ENCODE data around the gene SLCO4A1. TPM values are rescaled to one million over a fixed set of nuclear protein-coding genes. Genes with fewer than 3 reads are reported as not detected.

Gene SLCO4A1
- total RNA-seq, 1 experiment from 2014 or later, result 27.0 TPM

- POLR2A ChIA-PET, result interaction anchor here (0.5 to 4.0 kb wide), 20 partner anchors 8 to 286 kb away, joined by 3 to 65 read pairs (median 4); partner anchors contain the start of genes MRGBP, RPS21 and SLCO4A1
- Mint-ChIP-seq H3K27ac (ENCODE audit: low read depth, unreplicated experiment) (peak overlapping the region; percentile 98), H3K4me3 (ENCODE audit: unreplicated experiment) (no peak overlapping the region), H3K9me3 (ENCODE audit: unreplicated experiment) (no peaks in the 10 kb centered on the region), H3K4me1 (ENCODE audit: insufficient read depth, unreplicated experiment) (peaks cover 19% of the 10 kb centered on the region), H3K36me3 (ENCODE audit: insufficient read depth, unreplicated experiment) (peaks cover 11% of the 10 kb centered on the region), H3K27me3 (ENCODE audit: insufficient read depth, unreplicated experiment) (no peaks in the 10 kb centered on the region)
- intact Hi-C loops (cut with micrococcal nuclease), result loop anchor here (10.0 kb wide), 1 partner anchor 54 kb away; the partner anchor contains the start of gene NTSR1
- TF ChIP-seq CTCF (IDR thresholded peaks at IDR 0.05; ENCODE audit: unreplicated experiment), result no peak
- CTCF ChIA-PET, result interaction anchor here (0.6 to 3.0 kb wide), 9 partner anchors 7 to 158 kb away, joined by 3 to 10 read pairs (median 3); no protein-coding TSS in a partner anchor
- no TSS peak for BruUV-seq (replicated peaks)
- no peak for DNase-seq (ENCODE audit: unreplicated experiment)
These were observed 8.4 kb downstream of the SLCO4A1 start for GRCh38 chr20:62650551-62651284.

GRCh38 chr20:62651285-62652021 is 9.2 kb downstream of the SLCO4A1 start:
- Mint-ChIP-seq H3K4me3 (ENCODE audit: unreplicated experiment) (peak overlapping the region; percentile 72), H3K4me1 (ENCODE audit: insufficient read depth, unreplicated experiment) (peaks cover 19% of the 10 kb centered on the region), H3K9me3 (ENCODE audit: unreplicated experiment) (no peaks in the 10 kb centered on the region), H3K27ac (ENCODE audit: low read depth, unreplicated experiment) (peak overlapping the region; percentile 98), H3K36me3 (ENCODE audit: insufficient read depth, unreplicated experiment) (peaks cover 11% of the 10 kb centered on the region), H3K27me3 (ENCODE audit: insufficient read depth, unreplicated experiment) (no peaks in the 10 kb centered on the region)
- intact Hi-C loops (cut with micrococcal nuclease), result loop anchor here (10.0 kb wide), 1 partner anchor 53 kb away; the partner anchor contains the start of gene NTSR1
- no peak for TF ChIP-seq CTCF (IDR thresholded peaks at IDR 0.05; ENCODE audit: unreplicated experiment)
- TSS peak; percentile 31 for BruUV-seq (replicated peaks)
- ChIA-PET CTCF (interaction anchor here (0.6 to 3.0 kb wide), 7 partner anchors 8 to 157 kb away, joined by 3 to 10 read pairs (median 3); no protein-coding TSS in a partner anchor), POLR2A (interaction anchor here (0.6 to 4.0 kb wide), 22 partner anchors 9 to 1004 kb away, joined by 3 to 65 read pairs (median 5); partner anchors contain the start of genes MRGBP, RPS21 and SLCO4A1)
- DNase-seq (ENCODE audit: unreplicated experiment), result peak; percentile 33

- no peak for TF ChIP-seq CTCF (IDR thresholded peaks at IDR 0.05; ENCODE audit: unreplicated experiment)
- Mint-ChIP-seq H3K9me3 (ENCODE audit: unreplicated experiment) (no peaks in the 10 kb centered on the region), H3K27me3 (ENCODE audit: insufficient read depth, unreplicated experiment) (no peaks in the 10 kb centered on the region), H3K4me3 (ENCODE audit: unreplicated experiment) (peak overlapping the region; percentile 72), H3K36me3 (ENCODE audit: insufficient read depth, unreplicated experiment) (peaks cover 16% of the 10 kb centered on the region), H3K4me1 (ENCODE audit: insufficient read depth, unreplicated experiment) (peaks cover 11% of the 10 kb centered on the region), H3K27ac (ENCODE audit: low read depth, unreplicated experiment) (peak overlapping the region; percentile 98)
- TSS peak; percentile 31 for BruUV-seq (replicated peaks)
- POLR2A ChIA-PET, result interaction anchor here (0.6 to 4.0 kb wide), 26 partner anchors 10 to 1003 kb away, joined by 3 to 65 read pairs (median 5); partner anchors contain the start of genes LAMA5, MRGBP, SLCO4A1 and TCFL5
- CTCF ChIA-PET, result interaction anchor here (0.7 to 3.0 kb wide), 9 partner anchors 9 to 571 kb away, joined by 3 to 10 read pairs (median 4); no protein-coding TSS in a partner anchor
- intact Hi-C loops (cut with micrococcal nuclease), result loop anchor here (10.0 kb wide), 1 partner anchor 53 kb away; the partner anchor contains the start of gene NTSR1
- DNase-seq (ENCODE audit: unreplicated experiment), result peak; percentile 99
These were observed 10.0 kb downstream of the SLCO4A1 start for GRCh38 chr20:62652041-62652893.
